HL-60/S4 treated with retinoic acid at 250 ng/mL for 4 days and 3 days (cell line): ENCODE results near the gene ATP2A1.
"Not testable (repeated sequence)": the region's sequence is repeated elsewhere in the genome, so short reads cannot be mapped to it uniquely, and the experiment has no call there.

Experiments used
- in situ Hi-C: fragments of 300-500 bp; cut with MboI; formaldehyde crosslinking; loops from 2 replicates; pipeline ENCODE4 v1.7.0; 2022; ENCODE audit warnings: low sequenced_read_pairs

The ATP2A1 gene

GRCh38 chr16:28858421-28858820 is 19.9 kb upstream of the ATP2A1 start:
- in situ Hi-C loops, result no loop called here

GRCh38 chr16:28859326-28859725 is 19.0 kb upstream of the ATP2A1 start:
- in situ Hi-C loops, result no loop called here

- in situ Hi-C loops, result no loop called here
These were observed 14.1 kb upstream of the ATP2A1 start for GRCh38 chr16:28863929-28864793.

GRCh38 chr16:28865001-28865688 is 13.1 kb upstream of the ATP2A1 start:
- in situ Hi-C loops, result no loop called here

GRCh38 chr16:28865722-28866453 is 12.4 kb upstream of the ATP2A1 start:
- in situ Hi-C loops, result no loop called here

- in situ Hi-C loops, result no loop called here
These were observed 11.9 kb upstream of the ATP2A1 start for GRCh38 chr16:28866454-28866804.

GRCh38 chr16:28867241-28867640 is 11.0 kb upstream of the ATP2A1 start:
- in situ Hi-C loops, result no loop called here

GRCh38 chr16:28867646-28868045 is 10.6 kb upstream of the ATP2A1 start:
- in situ Hi-C loops, result not testable (repeated sequence)

GRCh38 chr16:28869201-28869600 is 9.1 kb upstream of the ATP2A1 start:
- in situ Hi-C loops, result no loop called here

GRCh38 chr16:28872952-28873351 is 5.3 kb upstream of the ATP2A1 start:
- in situ Hi-C loops, result no loop called here

GRCh38 chr16:28873543-28874201 is 4.6 kb upstream of the ATP2A1 start:
- in situ Hi-C loops, result no loop called here

- in situ Hi-C loops, result no loop called here
These were observed 3.9 kb upstream of the ATP2A1 start for GRCh38 chr16:28874406-28874805.

- in situ Hi-C loops, result loop anchor here (5.0 kb wide), 1 partner anchor 43 kb away; no protein-coding TSS in a partner anchor
These were observed 2.9 kb upstream of the ATP2A1 start for GRCh38 chr16:28875134-28876018.

GRCh38 chr16:28876019-28876659 is 2.1 kb upstream of the ATP2A1 start:
- in situ Hi-C loops, result loop anchor here (5.0 kb wide), 1 partner anchor 44 kb away; no protein-coding TSS in a partner anchor

- in situ Hi-C loops, result loop anchor here (5.0 kb wide), 1 partner anchor 45 kb away; no protein-coding TSS in a partner anchor
These were observed 1.2 kb upstream of the ATP2A1 start for GRCh38 chr16:28876973-28877654.

GRCh38 chr16:28877655-28878000 is 660 bp upstream of the ATP2A1 start:
- in situ Hi-C loops, result loop anchor here (5.0 kb wide), 1 partner anchor 45 kb away; no protein-coding TSS in a partner anchor

GRCh38 chr16:28879261-28879840 is 1.1 kb downstream of the ATP2A1 start:
- in situ Hi-C loops, result loop anchor here (5.0 kb wide), 1 partner anchor 47 kb away; no protein-coding TSS in a partner anchor

- in situ Hi-C loops, result loop anchor here (5.0 to 10.0 kb wide), 2 partner anchors 48 to 65 kb away; no protein-coding TSS in a partner anchor
These were observed 1.7 kb downstream of the ATP2A1 start for GRCh38 chr16:28879841-28880588.
